NB4 (cell line): ENCODE results near the gene THSD7B.

Source experiments
- CTCF ChIP-seq: IDR thresholded peaks from one replicate; pipeline ENCODE4 v1.5.1; 2012; ENCODE audit warnings: low read depth, low read length
- MYC ChIP-seq: IDR thresholded peaks from 2 replicates; pipeline ENCODE4 v1.6.1; 2011; ENCODE audit warnings: low read depth, low read length
- POLR2A ChIP-seq: IDR thresholded peaks from 2 replicates; pipeline ENCODE4 v1.6.1; 2011; ENCODE audit warnings: mild to moderate bottlenecking; ENCODE audit not compliant: insufficient read length; ENCODE audit errors: extremely low read depth

DNA sequence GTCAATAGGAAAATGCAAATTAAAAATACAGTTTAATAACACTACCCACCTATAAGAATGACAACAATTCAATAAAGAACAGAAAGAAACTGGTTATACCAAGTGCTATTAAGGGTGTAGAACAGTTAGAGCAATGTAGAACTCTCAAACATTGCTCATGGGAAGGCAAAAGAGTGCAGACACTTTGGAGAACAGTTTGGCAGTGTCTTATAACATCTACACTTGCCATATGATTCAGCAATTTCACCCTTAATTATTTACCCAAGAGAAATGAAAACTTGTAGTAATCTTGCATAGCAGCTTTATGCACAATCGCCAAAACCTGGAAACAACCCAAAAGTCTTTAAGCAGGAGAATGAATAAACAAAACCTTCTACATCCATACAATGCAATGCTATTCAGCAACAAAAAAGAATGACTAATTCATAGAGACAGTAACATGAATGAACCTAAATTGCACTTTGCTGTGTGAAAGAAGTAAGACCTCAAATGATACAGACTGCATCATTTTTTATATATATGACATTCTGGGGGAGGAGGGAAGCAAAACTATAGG is 455.2 kb downstream of the THSD7B start:
- TF ChIP-seq MYC (no peak), CTCF (no peak), POLR2A (no peak)
